Neural cell (in vitro differentiated cells): ENCODE results near the gene UNC13B. TPM values are rescaled to one million over a fixed set of nuclear protein-coding genes. Genes with fewer than 3 reads are reported as not detected.

Source experiments
- H2AFZ ChIP-seq: fragments of 200-600, 300-800 bp; sonication (generic), shearing (Covaris generic); 2 replicates; pipeline ENCODE4 v1.6.0; 2014; ENCODE audit warnings: low read depth, mild to moderate bottlenecking, antibody characterized with exemption, low read length, moderate library complexity
- H3F3A ChIP-seq: fragments of 200-600 bp; shearing (Covaris generic); 2 replicates; pipeline ENCODE4 v1.6.1; 2016; ENCODE audit warnings: mild to moderate bottlenecking, moderate library complexity, mixed read lengths, antibody characterized with exemption, low read length; ENCODE audit not compliant: insufficient read depth, poor library complexity, severe bottlenecking
- H3K27ac ChIP-seq: fragments of 200-600, 300-800 bp; sonication (generic), shearing (Covaris generic); 2 replicates; pipeline ENCODE4 v1.5.1; 2014; ENCODE audit warnings: mild to moderate bottlenecking, low read length, moderate library complexity
- H3K27me3 ChIP-seq: fragments of 300-800, 200-600 bp; sonication (generic), shearing (Covaris generic); 2 replicates; pipeline ENCODE4 v1.6.0; 2014; ENCODE audit warnings: mild to moderate bottlenecking, low read depth, low read length, moderate library complexity; ENCODE audit not compliant: insufficient read depth
- H3K36me3 ChIP-seq: fragments of 300-800, 200-600 bp; sonication (generic), shearing (Covaris generic); 2 replicates; pipeline ENCODE4 v1.5.1; 2014; ENCODE audit warnings: mild to moderate bottlenecking, antibody characterized with exemption, low read length, moderate library complexity; ENCODE audit not compliant: insufficient read depth
- H3K4me2 ChIP-seq: fragments of 300-800, 200-600 bp; sonication (generic), shearing (Covaris generic); 2 replicates; pipeline ENCODE4 v1.6.0; 2014; ENCODE audit warnings: mild to moderate bottlenecking, low read length
- H3K4me3 ChIP-seq: fragments of 300-800, 200-600 bp; sonication (generic), shearing (Covaris generic); 2 replicates; pipeline ENCODE4 v1.5.1; 2014; ENCODE audit warnings: mild to moderate bottlenecking, low read length, moderate library complexity
- H3K79me2 ChIP-seq: fragments of 200-600 bp; shearing (Covaris generic); replicated peaks from 2 replicates; pipeline ENCODE4 v1.6.0; 2014; ENCODE audit warnings: mild to moderate bottlenecking, low read length, moderate library complexity; ENCODE audit not compliant: insufficient read depth
- H3K9ac ChIP-seq: fragments of 300-800, 200-600 bp; sonication (generic), shearing (Covaris generic); 2 replicates; pipeline ENCODE4 v1.6.1; 2016; ENCODE audit warnings: mild to moderate bottlenecking, low read length, mixed read lengths
- H3K9me2 ChIP-seq: fragments of 200-600 bp; shearing (Covaris generic); 2 replicates; pipeline ENCODE4 v1.6.1; 2016; ENCODE audit warnings: mild to moderate bottlenecking, low read length, mixed read lengths; ENCODE audit not compliant: insufficient read depth
- H3K9me3 ChIP-seq: fragments of 200-600, 300-800 bp; sonication (generic), shearing (Covaris generic); 2 replicates; pipeline ENCODE4 v1.6.1; 2016; ENCODE audit warnings: mild to moderate bottlenecking, mixed run types, low read length, moderate library complexity, mixed read lengths
- H4K20me1 ChIP-seq: fragments of 200-600 bp; shearing (Covaris generic); 2 replicates; pipeline ENCODE4 v1.6.1; 2016; ENCODE audit warnings: mild to moderate bottlenecking, mixed run types; ENCODE audit not compliant: insufficient read depth
- CTCF ChIP-seq: fragments of 450-650 bp; IDR thresholded peaks from 2 replicates; pipeline ENCODE4 v1.5.1; 2014; ENCODE audit warnings: antibody characterized with exemption, mild to moderate bottlenecking, moderate library complexity; ENCODE audit not compliant: poor library complexity, severe bottlenecking
- EP300 ChIP-seq: fragments of 450-650 bp; conservative IDR thresholded peaks from 2 replicates; pipeline ENCODE4 v1.6.1; 2014; ENCODE audit warnings: antibody characterized with exemption, mild to moderate bottlenecking, moderate library complexity; ENCODE audit not compliant: poor library complexity, severe bottlenecking
- EZH2 ChIP-seq: fragments of 200-600, 300-800 bp; shearing (Covaris generic), sonication (generic); IDR thresholded peaks from 2 replicates; pipeline ENCODE4 v1.6.1; 2014; ENCODE audit warnings: antibody characterized with exemption, low read length, borderline replicate concordance, mild to moderate bottlenecking; ENCODE audit not compliant: insufficient read depth, poor library complexity, severe bottlenecking
- MXI1 ChIP-seq: fragments of 450-650 bp; conservative IDR thresholded peaks from 2 replicates; pipeline ENCODE4 v1.6.1; 2014; ENCODE audit warnings: antibody characterized with exemption, mild to moderate bottlenecking; ENCODE audit not compliant: poor library complexity, severe bottlenecking
- POLR2AphosphoS5 ChIP-seq: IDR thresholded peaks from 2 replicates; pipeline ENCODE4 v1.6.1; 2012
- RAD21 ChIP-seq: fragments of 450-650 bp; conservative IDR thresholded peaks from 2 replicates; pipeline ENCODE4 v1.6.1; 2014; ENCODE audit warnings: antibody characterized with exemption, mild to moderate bottlenecking, moderate library complexity
- REST ChIP-seq: IDR thresholded peaks from 2 replicates; pipeline ENCODE4 v1.6.1; 2012; ENCODE audit warnings: borderline replicate concordance
- SMC3 ChIP-seq: fragments of 450-650 bp; conservative IDR thresholded peaks from 2 replicates; pipeline ENCODE4 v1.6.1; 2014; ENCODE audit warnings: antibody characterized with exemption, mild to moderate bottlenecking, moderate library complexity; ENCODE audit not compliant: poor library complexity
- TAF1 ChIP-seq: IDR thresholded peaks from 2 replicates; pipeline ENCODE4 v1.6.1; 2012; ENCODE audit warnings: low read depth
- polyA plus RNA-seq: library from polyadenylated mRNA; depleted of rRNA; stranded (reverse); fragments of >200 nt; gene quantifications from 2 replicates; pipeline ENCODE4 v1.2.3, GENCODE V29; 2014

Gene UNC13B
- polyA plus RNA-seq, 1 donor from 2014 or later, result 37.2 TPM

- Histone ChIP-seq H3K79me2 (no peaks in the 10 kb centered on the region), H3K9me3 (peaks cover 32% of the 10 kb centered on the region), H3K27ac (no peak overlapping the region), H2AFZ (no peak overlapping the region), H4K20me1 (no peaks in the 10 kb centered on the region), H3K4me3 (no peak overlapping the region), H3F3A (no peaks in the 10 kb centered on the region), H3K36me3 (no peaks in the 10 kb centered on the region), H3K9me2 (no peaks in the 10 kb centered on the region), H3K27me3 (no peaks in the 10 kb centered on the region), H3K9ac (no peak overlapping the region), H3K4me2 (no peak overlapping the region)
- no peak for TF ChIP-seq TAF1
- TF ChIP-seq CTCF, result no peak
- no peak for TF ChIP-seq EP300
These were observed 33.9 kb downstream of the UNC13B start for GRCh38 chr9:35195683-35196082.

GRCh38 chr9:35198191-35198590 is 36.4 kb downstream of the UNC13B start:
- Histone ChIP-seq H3K9me3 (peaks cover 11% of the 10 kb centered on the region), H3K27ac (no peak overlapping the region), H3K79me2 (no peaks in the 10 kb centered on the region), H2AFZ (no peak overlapping the region), H3K4me3 (no peak overlapping the region), H3K27me3 (no peaks in the 10 kb centered on the region), H3F3A (no peaks in the 10 kb centered on the region), H3K9me2 (no peaks in the 10 kb centered on the region), H3K9ac (no peak overlapping the region), H3K36me3 (no peaks in the 10 kb centered on the region), H4K20me1 (no peaks in the 10 kb centered on the region), H3K4me2 (no peak overlapping the region)
- TF ChIP-seq MXI1 (no peak), REST (no peak), EZH2 (no peak), RAD21 (no peak), TAF1 (no peak), POLR2AphosphoS5 (no peak), EP300 (no peak), SMC3 (no peak), CTCF (no peak)
